Loucy (cell line): ENCODE results near the gene NCOR2.

Experiments
- EZH2phosphoT487 ChIP-seq: fragments of 200-600 bp; IDR thresholded peaks from 2 replicates; pipeline ENCODE4 v1.6.1; 2018; ENCODE audit warnings: antibody characterized with exemption, mild to moderate bottlenecking, moderate library complexity, borderline replicate concordance
- TF ChIP-seq, protein P1 (sequence below): fragments of 200-600 bp; sonication (generic); conservative IDR thresholded peaks from 2 replicates; pipeline ENCODE4 v1.5.1; 2014; ENCODE audit warnings: mild to moderate bottlenecking, antibody characterized with exemption, low read length

DNA sequence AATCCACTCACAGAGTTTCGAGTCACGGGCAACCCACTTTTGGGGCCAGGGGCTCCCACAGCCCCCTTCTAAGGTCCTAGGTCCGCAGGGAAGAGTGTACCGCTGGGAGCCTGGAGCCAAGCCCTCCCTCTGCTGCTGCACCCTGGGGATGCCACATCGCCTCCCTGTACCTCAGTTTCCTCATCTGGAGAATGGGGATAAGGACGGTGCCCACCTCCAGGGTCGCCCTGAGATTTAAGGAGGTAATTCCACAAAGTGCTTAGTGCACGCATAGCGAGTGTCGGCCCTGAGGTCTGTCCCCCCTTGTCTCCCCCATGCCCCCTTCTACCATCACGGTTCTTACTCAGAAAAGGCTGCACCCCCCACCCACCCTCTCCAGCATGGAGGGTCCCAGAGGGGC lies 35.5 kb downstream of the NCOR2 start:
- TF ChIP-seq, protein P1, sequence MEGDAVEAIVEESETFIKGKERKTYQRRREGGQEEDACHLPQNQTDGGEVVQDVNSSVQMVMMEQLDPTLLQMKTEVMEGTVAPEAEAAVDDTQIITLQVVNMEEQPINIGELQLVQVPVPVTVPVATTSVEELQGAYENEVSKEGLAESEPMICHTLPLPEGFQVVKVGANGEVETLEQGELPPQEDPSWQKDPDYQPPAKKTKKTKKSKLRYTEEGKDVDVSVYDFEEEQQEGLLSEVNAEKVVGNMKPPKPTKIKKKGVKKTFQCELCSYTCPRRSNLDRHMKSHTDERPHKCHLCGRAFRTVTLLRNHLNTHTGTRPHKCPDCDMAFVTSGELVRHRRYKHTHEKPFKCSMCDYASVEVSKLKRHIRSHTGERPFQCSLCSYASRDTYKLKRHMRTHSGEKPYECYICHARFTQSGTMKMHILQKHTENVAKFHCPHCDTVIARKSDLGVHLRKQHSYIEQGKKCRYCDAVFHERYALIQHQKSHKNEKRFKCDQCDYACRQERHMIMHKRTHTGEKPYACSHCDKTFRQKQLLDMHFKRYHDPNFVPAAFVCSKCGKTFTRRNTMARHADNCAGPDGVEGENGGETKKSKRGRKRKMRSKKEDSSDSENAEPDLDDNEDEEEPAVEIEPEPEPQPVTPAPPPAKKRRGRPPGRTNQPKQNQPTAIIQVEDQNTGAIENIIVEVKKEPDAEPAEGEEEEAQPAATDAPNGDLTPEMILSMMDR: no peak
- no peak for TF ChIP-seq EZH2phosphoT487
